ENCODE results near the gene HFE.
A peak's percentile ranks its signal among the peaks of the same experiment; 100 is the strongest.
"Not testable (repeated sequence)": the region's sequence is repeated elsewhere in the genome, so short reads cannot be mapped to it uniquely, and the experiment has no call there.

HFE gene

GRCh38 chr6:26087284-26088115, at the start of gene HFE:
TSS of gene HFE (plus strand) at chr6:26087429. CDS start at chr6:26087441, 12 bp downstream.
- DNase-seq (ENCODE audit: low read depth in 3 of 3, low spot score in 1 of 3) = no peak

- no peak for DNase-seq (ENCODE audit: low read depth in 3 of 3, low spot score in 1 of 3)
These were observed 45.3 kb upstream of the HFE start for GRCh38 chr6:26041946-26042345.

GRCh38 chr6:26043384-26044139, 43.7 kb upstream of the HFE start:
- peak in 1 of 3 donors; percentile 38 for DNase-seq (ENCODE audit: low read depth in 3 of 3, low spot score in 1 of 3)

GRCh38 chr6:26044140-26045064, 42.8 kb upstream of the HFE start:
- no peak for DNase-seq (ENCODE audit: low read depth in 3 of 3, low spot score in 1 of 3)

- peak in 2 of 3 donors; percentile 55 to 64 for DNase-seq (ENCODE audit: low read depth in 3 of 3, low spot score in 1 of 3)
These were observed 41.9 kb upstream of the HFE start for GRCh38 chr6:26045065-26045927.

- DNase-seq (ENCODE audit: low read depth in 3 of 3, low spot score in 1 of 3) = no peak
These were observed 41.3 kb upstream of the HFE start for GRCh38 chr6:26045928-26046368.

- DNase-seq (ENCODE audit: low read depth in 3 of 3, low spot score in 1 of 3) = not testable (repeated sequence)
These were observed 39.9 kb upstream of the HFE start for GRCh38 chr6:26047329-26047728.

- DNase-seq (ENCODE audit: low read depth in 3 of 3, low spot score in 1 of 3) = no peak
These were observed 38.6 kb upstream of the HFE start for GRCh38 chr6:26048590-26048989.

- DNase-seq (ENCODE audit: low read depth in 3 of 3, low spot score in 1 of 3) = no peak
These were observed 35.4 kb upstream of the HFE start for GRCh38 chr6:26051665-26052310.

GRCh38 chr6:26052762-26053250, 34.4 kb upstream of the HFE start:
- DNase-seq (ENCODE audit: low read depth in 3 of 3, low spot score in 1 of 3) = not testable (repeated sequence)

- DNase-seq (ENCODE audit: low read depth in 3 of 3, low spot score in 1 of 3) = no peak
These were observed 33.0 kb upstream of the HFE start for GRCh38 chr6:26053992-26054780.

GRCh38 chr6:26054781-26055718, 32.2 kb upstream of the HFE start:
- DNase-seq (ENCODE audit: low read depth in 3 of 3, low spot score in 1 of 3) = peak; percentile 44 to 67 (median 50)

- DNase-seq (ENCODE audit: low read depth in 3 of 3, low spot score in 1 of 3) = peak; percentile 64 to 68 (median 64)
These were observed 31.3 kb upstream of the HFE start for GRCh38 chr6:26055719-26056582.

- no peak for DNase-seq (ENCODE audit: low read depth in 3 of 3, low spot score in 1 of 3)
These were observed 30.5 kb upstream of the HFE start for GRCh38 chr6:26056583-26057350.

- DNase-seq (ENCODE audit: low read depth in 3 of 3, low spot score in 1 of 3) = no peak
These were observed 29.3 kb upstream of the HFE start for GRCh38 chr6:26057899-26058298.
